Astrocyte (in vitro differentiated cells and primary cell): ENCODE data around the gene DUSP1.
"Not testable (repeated sequence)": the region's sequence is repeated elsewhere in the genome, so short reads cannot be mapped to it uniquely, and the experiment has no call there.

Experiments
- EZH2 ChIP-seq: IDR thresholded peaks from 2 replicates; pipeline ENCODE4 v1.6.1; 2012; ENCODE audit warnings: mild to moderate bottlenecking, low read length, inconsistent platforms; ENCODE audit not compliant: insufficient read depth
- TF ChIP-seq, protein P1 (sequence below): IDR thresholded peaks from 2 replicates; pipeline ENCODE4 v1.5.1; 2011; ENCODE audit warnings: low read depth, mild to moderate bottlenecking, inconsistent platforms, low read length, moderate library complexity; ENCODE audit not compliant: insufficient read depth

DNA sequence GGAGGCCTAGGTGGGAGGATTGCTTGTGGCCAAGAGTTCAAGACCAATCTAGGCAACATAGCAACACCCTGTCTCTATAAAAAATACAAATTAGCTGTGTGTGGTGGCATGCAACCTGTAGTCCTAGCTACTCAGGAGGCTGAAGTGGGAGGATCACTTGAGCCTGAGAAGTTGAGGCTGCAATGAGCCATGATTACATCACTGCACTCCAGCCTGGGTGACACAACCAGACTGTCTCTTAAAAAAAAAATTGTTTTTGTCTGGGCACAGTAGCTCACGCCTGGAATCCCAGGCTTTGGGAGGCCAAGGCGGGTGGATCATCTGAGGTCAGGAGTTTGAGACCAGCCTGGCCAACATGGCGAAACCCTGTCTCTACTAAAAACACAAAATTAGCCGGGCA, 40.0 kb upstream of the DUSP1 start:
- TF ChIP-seq, protein P1, sequence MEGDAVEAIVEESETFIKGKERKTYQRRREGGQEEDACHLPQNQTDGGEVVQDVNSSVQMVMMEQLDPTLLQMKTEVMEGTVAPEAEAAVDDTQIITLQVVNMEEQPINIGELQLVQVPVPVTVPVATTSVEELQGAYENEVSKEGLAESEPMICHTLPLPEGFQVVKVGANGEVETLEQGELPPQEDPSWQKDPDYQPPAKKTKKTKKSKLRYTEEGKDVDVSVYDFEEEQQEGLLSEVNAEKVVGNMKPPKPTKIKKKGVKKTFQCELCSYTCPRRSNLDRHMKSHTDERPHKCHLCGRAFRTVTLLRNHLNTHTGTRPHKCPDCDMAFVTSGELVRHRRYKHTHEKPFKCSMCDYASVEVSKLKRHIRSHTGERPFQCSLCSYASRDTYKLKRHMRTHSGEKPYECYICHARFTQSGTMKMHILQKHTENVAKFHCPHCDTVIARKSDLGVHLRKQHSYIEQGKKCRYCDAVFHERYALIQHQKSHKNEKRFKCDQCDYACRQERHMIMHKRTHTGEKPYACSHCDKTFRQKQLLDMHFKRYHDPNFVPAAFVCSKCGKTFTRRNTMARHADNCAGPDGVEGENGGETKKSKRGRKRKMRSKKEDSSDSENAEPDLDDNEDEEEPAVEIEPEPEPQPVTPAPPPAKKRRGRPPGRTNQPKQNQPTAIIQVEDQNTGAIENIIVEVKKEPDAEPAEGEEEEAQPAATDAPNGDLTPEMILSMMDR = not testable (repeated sequence)
- not testable (repeated sequence) for TF ChIP-seq EZH2
